Stomach (tissue), 4 donors: ENCODE results near the gene DRGX.

Experiments
- POLR2AphosphoS5 ChIP-seq, 3 donors: sonication (generic); formaldehyde crosslinking; IDR thresholded peaks; one replicate each; pipeline ENCODE4 v1.6.1; 2016; ENCODE audit warnings: antibody characterized with exemption in 3 of 3
- TF ChIP-seq, protein P1 (sequence below), 7 experiments: fragments of 450-650 bp in 4 of 7; fragments of 200-600 bp in 3 of 7; sonication (generic) in 3 of 7; IDR thresholded peaks; one replicate each; pipeline ENCODE4 v1.5.1; 2016 to 2019; ENCODE audit warnings: antibody characterized with exemption in 7 of 7, control low read depth in 2 of 7, mild to moderate bottlenecking in 1 of 7

DNA sequence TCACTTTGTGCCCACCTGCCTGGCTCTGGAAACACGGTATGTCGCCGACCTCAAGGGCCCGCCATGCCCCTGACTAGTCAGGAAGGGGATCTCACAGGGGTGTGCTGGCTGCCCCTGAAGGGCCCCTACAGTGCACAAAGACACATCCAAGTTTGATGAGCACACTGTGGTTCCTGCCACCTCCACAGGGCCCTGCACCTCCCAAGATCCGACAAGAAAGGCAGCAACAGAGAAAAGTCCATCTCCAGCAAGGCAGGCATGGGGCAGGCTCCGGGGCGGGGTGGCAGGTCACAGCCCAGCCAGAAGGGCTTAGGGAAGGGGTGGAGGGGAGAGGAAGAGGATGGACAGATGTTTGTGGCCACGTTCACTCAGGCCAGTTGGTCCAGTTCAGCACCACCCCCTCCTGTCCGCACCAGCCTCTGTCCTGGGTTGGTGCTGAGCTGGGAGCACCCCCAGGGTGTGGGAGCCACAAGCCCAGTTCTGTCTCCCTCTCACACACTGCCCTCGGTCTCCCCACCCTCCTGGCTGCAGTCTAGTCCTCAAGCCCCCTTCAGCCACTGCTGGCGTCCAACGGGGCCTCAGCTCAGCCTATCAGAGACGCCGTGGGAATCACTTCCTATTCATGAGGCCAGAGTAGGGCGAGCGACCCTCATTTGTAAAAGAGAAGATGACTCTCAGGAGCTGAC lies 11.5 kb downstream of the DRGX start:
- TF ChIP-seq, protein P1, sequence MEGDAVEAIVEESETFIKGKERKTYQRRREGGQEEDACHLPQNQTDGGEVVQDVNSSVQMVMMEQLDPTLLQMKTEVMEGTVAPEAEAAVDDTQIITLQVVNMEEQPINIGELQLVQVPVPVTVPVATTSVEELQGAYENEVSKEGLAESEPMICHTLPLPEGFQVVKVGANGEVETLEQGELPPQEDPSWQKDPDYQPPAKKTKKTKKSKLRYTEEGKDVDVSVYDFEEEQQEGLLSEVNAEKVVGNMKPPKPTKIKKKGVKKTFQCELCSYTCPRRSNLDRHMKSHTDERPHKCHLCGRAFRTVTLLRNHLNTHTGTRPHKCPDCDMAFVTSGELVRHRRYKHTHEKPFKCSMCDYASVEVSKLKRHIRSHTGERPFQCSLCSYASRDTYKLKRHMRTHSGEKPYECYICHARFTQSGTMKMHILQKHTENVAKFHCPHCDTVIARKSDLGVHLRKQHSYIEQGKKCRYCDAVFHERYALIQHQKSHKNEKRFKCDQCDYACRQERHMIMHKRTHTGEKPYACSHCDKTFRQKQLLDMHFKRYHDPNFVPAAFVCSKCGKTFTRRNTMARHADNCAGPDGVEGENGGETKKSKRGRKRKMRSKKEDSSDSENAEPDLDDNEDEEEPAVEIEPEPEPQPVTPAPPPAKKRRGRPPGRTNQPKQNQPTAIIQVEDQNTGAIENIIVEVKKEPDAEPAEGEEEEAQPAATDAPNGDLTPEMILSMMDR (IDR thresholded peaks at IDR 0.05), result no peak
- no peak for TF ChIP-seq POLR2AphosphoS5 (IDR thresholded peaks at IDR 0.05)
